GM19035 (cell line): ENCODE measurements around the gene KLHL4.
"Not testable (repeated sequence)": the region's sequence is repeated elsewhere in the genome, so short reads cannot be mapped to it uniquely, and the experiment has no call there.

Experiments
- ATAC-seq: cut with Tn5 transposase; IDR thresholded peaks from one replicate; pipeline ENCODE4 v1.9.1; 2021; ENCODE audit not compliant: unreplicated experiment

KLHL4 gene

DNA sequence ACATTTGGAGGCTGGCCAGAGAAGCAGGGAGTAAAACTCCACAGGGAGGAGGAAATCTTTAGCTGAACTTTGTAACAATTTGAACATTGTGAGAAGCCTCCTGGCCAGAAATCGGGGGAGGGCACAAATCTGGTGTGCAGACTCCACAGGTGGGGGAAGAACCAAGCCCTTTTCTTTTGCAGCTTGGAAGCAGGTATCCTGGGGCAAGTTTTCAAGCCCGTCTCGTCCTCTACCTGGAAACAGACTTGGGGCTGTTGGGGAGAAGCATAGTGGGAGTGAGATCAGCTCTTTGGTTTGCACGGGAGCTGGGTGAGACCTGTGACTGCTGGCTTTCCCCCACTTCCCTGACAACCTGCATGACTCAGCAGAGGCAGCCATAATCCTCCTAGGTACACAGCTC lies 123.8 kb downstream of the KLHL4 start:
- not testable (repeated sequence) for ATAC-seq

- no peak for ATAC-seq
These were observed 144.2 kb downstream of the KLHL4 start for GRCh38 chrX:87661761-87662160.

GRCh38 chrX:87663421-87663820 lies 145.8 kb downstream of the KLHL4 start:
- ATAC-seq, result no peak

GRCh38 chrX:87664381-87664780 lies 146.8 kb downstream of the KLHL4 start:
- ATAC-seq, result no peak

DNA sequence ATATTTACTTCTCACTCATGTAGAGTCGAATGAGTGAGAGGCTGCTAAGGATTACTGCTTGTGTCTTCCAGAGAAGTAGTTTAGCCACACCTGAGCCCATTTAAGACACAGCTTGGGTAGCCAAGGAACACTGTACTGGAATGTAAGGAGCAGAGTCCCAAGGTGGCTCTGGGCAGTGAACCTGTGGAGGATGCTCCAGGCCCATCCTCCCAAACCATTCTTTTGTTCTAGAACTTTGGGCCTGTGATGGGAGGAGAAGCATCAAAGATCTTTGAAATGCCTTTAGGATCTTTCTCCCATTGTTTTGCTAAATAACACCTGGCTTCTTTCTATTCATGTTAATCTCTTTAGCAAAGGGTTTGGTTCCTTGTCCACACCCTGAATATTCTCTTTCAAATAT lies 162.2 kb downstream of the KLHL4 start:
- no peak for ATAC-seq

DNA sequence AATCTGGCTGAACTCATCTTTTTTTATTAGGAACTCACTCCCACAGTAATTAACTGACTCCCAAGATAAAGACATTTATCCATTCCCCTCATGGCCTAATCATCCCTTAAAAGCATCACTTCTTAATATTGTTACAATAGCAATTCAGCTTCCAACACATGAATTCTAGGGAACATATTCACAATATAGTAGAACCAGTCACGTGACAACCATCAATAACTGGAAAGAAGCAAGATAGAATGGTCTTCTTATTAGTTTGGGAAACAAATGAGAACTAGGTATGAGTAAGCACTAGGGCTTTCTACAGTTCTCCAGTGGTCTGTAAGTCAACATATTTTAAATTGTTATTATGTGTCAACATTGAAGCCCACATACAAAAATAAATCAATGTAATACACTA lies 170.1 kb downstream of the KLHL4 start:
- ATAC-seq, result no peak

DNA sequence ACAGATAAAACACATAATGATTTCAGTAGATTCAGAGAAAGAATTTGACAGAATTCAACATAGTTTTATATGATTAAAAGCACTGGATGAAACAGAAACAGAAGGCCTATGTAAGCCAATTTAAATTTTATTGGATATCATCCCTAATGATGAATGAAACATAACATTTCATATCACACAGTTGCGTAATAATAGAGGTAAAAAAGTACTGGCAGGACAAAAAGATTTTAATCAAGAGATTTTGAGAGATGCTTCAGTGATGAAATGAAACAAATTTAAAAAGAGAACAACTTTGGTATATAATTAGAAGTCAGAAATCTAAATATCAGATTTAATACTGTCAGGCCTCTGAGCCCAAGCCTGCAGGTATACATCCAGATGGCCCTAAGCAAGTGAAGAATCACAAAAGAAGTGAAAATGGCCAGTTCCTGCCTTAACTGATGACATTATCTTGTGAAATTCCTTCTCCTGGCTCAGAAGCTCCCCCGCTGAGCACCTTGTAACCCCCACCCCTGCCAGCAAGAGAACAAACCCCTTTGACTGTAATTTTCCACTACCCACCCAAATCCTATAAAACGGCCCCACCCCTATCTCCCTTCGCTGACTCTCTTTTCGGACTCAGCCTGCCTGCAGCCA lies 170.6 kb downstream of the KLHL4 start:
- not testable (repeated sequence) for ATAC-seq

GRCh38 chrX:87689218-87689617 lies 171.6 kb downstream of the KLHL4 start:
- not testable (repeated sequence) for ATAC-seq

DNA sequence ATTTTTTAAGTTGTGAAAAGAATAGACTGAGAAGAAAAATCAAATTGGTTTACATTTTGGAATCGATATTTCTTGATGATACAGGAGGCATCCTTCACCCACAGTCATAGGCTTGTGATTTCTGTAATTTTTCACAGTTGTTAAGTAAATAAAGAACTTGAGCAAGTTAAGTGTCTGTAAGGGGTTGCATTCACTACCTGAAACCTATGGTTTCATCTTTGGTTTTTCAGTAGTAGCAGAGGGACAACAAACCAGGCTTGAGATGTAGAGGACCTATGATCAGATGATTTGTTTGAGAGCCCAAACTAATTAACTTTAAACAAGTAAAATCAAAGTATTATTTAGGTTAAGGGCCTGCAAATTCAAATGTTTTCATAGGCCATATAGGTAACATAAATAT lies 175.6 kb downstream of the KLHL4 start:
- no peak for ATAC-seq

DNA sequence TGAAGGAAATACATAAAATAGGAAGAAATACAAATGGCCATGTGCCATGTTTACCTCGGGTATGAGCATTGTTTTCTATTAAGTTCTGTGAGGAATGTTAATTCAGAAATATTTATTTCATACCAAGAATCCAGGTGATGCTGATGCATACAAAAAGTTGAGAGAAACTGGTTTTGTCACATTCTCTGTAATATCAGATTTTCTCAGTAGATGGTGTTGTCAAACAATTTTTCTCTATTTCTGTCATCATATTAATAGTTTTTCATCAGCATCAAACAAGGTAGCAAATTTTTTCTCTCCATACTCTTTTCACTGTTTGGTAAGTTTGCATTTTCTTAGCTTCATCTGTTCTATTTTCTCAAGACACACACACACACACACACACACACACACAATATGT lies 179.8 kb downstream of the KLHL4 start:
- ATAC-seq, result no peak

- no peak for ATAC-seq
These were observed 185.2 kb downstream of the KLHL4 start for GRCh38 chrX:87702795-87703194.

DNA sequence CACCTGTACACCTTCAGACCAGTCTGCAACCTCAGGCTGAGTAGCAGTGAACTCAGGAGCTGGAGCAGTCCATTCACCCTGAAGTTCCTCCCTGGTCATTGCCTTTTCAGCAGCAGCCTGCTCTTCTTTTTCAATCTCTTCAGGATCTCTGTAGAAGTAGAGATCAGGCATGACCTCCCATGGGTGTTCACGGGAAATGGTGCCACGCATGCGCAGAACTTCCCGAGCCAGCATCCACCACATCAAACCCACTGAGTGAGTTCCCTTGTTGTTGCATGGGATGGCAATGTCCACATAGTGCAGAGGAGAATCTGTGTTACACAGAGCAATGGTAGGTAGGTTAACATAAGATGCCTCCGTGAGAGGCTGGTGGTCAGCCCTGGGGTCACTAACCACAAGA lies 185.9 kb downstream of the KLHL4 start:
- ATAC-seq, result not testable (repeated sequence)

GRCh38 chrX:87706134-87706533 lies 188.5 kb downstream of the KLHL4 start:
- no peak for ATAC-seq

GRCh38 chrX:87710580-87710979 lies 193.0 kb downstream of the KLHL4 start:
- no peak for ATAC-seq
